Measurements from ENCODE around the gene LRP5. TPM values are rescaled to one million over a fixed set of nuclear protein-coding genes. Genes with fewer than 3 reads are reported as not detected.

Gene LRP5
- total RNA-seq, 1 experiment from 2014 or later = 0.07 TPM

- no peak overlapping the region for H3K27ac ChIP-seq (ENCODE audit: low read length)
- no peaks in the 10 kb centered on the region for H3K9me2 ChIP-seq (replicated peaks; ENCODE audit: insufficient read depth, low read length)
- H3K27me3 ChIP-seq (ENCODE audit: low read length) = no peaks in the 10 kb centered on the region
- peaks cover 4% of the 10 kb centered on the region; the same call in 1 of the 2 replicates for H3K4me1 ChIP-seq (ENCODE audit: low read length)
- DNase-seq = no peak
- H3K4me2 ChIP-seq (ENCODE audit: low read depth, low read length, poor library complexity, severe bottlenecking) = no peak overlapping the region
- H3K9ac ChIP-seq (ENCODE audit: low read length) = no peak overlapping the region
- no peak overlapping the region for H2AFZ ChIP-seq (ENCODE audit: low read length)
- H3K9me3 ChIP-seq (ENCODE audit: low read length) = no peaks in the 10 kb centered on the region
- H3K4me3 ChIP-seq (ENCODE audit: low read length) = no peak overlapping the region
- no peaks in the 10 kb centered on the region for H3K36me3 ChIP-seq (ENCODE audit: insufficient read depth, low read length)
- H4K20me1 ChIP-seq (ENCODE audit: insufficient read depth, low read depth, low read length) = no peaks in the 10 kb centered on the region
- no peaks in the 10 kb centered on the region for H3K79me2 ChIP-seq (ENCODE audit: low read length)
These were observed 37.3 kb downstream of the LRP5 start for GRCh38 chr11:68349461-68350249.

DNA sequence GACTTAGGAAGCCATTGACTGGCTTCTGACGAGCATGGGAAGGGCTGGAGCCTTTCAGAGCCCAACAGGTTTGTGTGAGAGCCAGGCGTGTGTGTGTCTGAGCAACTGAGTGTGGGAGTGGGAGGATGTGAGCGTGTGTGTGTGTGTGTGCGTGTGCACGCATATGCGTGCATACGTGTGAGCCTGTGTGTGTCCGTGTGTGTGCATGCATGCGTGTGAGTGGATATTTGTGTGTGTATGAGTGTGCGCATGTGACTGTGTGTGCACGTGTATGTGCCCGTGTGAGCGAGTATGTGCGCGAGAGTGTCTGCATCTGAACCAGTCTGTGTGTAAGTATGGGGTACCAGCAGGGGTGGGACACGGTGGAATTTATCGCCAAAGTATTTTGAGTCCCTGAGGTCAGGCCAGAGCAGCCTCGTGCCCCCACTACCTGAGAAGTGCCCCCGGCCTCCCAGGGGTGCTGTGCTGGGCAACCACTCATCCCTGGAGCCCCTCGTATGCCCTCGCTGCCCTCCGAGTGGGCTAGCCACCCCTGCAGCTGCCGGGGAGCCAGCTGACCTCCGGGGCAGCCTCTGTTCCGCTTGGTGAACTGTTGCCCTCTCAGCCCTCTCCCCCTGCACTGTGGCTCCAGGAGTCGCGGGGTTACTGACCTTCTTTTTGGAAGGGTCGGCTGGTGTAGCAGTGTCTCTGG, 38.5 kb downstream of the LRP5 start:
- no peak for DNase-seq

GRCh38 chr11:68351450-68352275, 39.3 kb downstream of the LRP5 start:
- Histone ChIP-seq H3K9me2 (replicated peaks; ENCODE audit: insufficient read depth, low read length) (no peaks in the 10 kb centered on the region), H4K20me1 (ENCODE audit: insufficient read depth, low read depth, low read length) (no peaks in the 10 kb centered on the region), H3K27ac (ENCODE audit: low read length) (no peak overlapping the region), H3K4me2 (ENCODE audit: low read depth, low read length, poor library complexity, severe bottlenecking) (no peak overlapping the region), H3K9ac (ENCODE audit: low read length) (no peak overlapping the region), H3K9me3 (ENCODE audit: low read length) (no peaks in the 10 kb centered on the region), H3K27me3 (ENCODE audit: low read length) (no peaks in the 10 kb centered on the region), H3K4me3 (ENCODE audit: low read length) (no peak overlapping the region), H3K36me3 (ENCODE audit: insufficient read depth, low read length) (no peaks in the 10 kb centered on the region), H3K79me2 (ENCODE audit: low read length) (no peaks in the 10 kb centered on the region), H3K4me1 (ENCODE audit: low read length) (peaks cover 4% of the 10 kb centered on the region; the same call in 1 of the 2 replicates), H2AFZ (ENCODE audit: low read length) (no peak overlapping the region)
- no peak for DNase-seq

More for the DNA sequence above, 38.5 kb downstream of the LRP5 start:
- H3K4me3 ChIP-seq (ENCODE audit: low read length) = no peak overlapping the region
- H3K9me2 ChIP-seq (replicated peaks; ENCODE audit: insufficient read depth, low read length) = no peaks in the 10 kb centered on the region
- no peaks in the 10 kb centered on the region for H3K36me3 ChIP-seq (ENCODE audit: insufficient read depth, low read length)
- H3K27ac ChIP-seq (ENCODE audit: low read length) = no peak overlapping the region
- H2AFZ ChIP-seq (ENCODE audit: low read length) = no peak overlapping the region
- H3K27me3 ChIP-seq (ENCODE audit: low read length) = no peaks in the 10 kb centered on the region
- peaks cover 4% of the 10 kb centered on the region; the same call in 1 of the 2 replicates for H3K4me1 ChIP-seq (ENCODE audit: low read length)
- H3K79me2 ChIP-seq (ENCODE audit: low read length) = no peaks in the 10 kb centered on the region
- H3K4me2 ChIP-seq (ENCODE audit: low read depth, low read length, poor library complexity, severe bottlenecking) = no peak overlapping the region
- H3K9me3 ChIP-seq (ENCODE audit: low read length) = no peaks in the 10 kb centered on the region
- H3K9ac ChIP-seq (ENCODE audit: low read length) = no peak overlapping the region
- no peaks in the 10 kb centered on the region for H4K20me1 ChIP-seq (ENCODE audit: insufficient read depth, low read depth, low read length)

- Histone ChIP-seq H3K27ac (ENCODE audit: low read length) (no peak overlapping the region), H3K4me1 (ENCODE audit: low read length) (peaks cover 4% of the 10 kb centered on the region; the same call in 1 of the 2 replicates), H3K9me3 (ENCODE audit: low read length) (no peaks in the 10 kb centered on the region), H3K9ac (ENCODE audit: low read length) (no peak overlapping the region), H3K9me2 (replicated peaks; ENCODE audit: insufficient read depth, low read length) (no peaks in the 10 kb centered on the region), H3K79me2 (ENCODE audit: low read length) (no peaks in the 10 kb centered on the region), H3K4me2 (ENCODE audit: low read depth, low read length, poor library complexity, severe bottlenecking) (no peak overlapping the region), H4K20me1 (ENCODE audit: insufficient read depth, low read depth, low read length) (no peaks in the 10 kb centered on the region), H3K27me3 (ENCODE audit: low read length) (no peaks in the 10 kb centered on the region), H3K36me3 (ENCODE audit: insufficient read depth, low read length) (no peaks in the 10 kb centered on the region), H3K4me3 (ENCODE audit: low read length) (no peak overlapping the region), H2AFZ (ENCODE audit: low read length) (no peak overlapping the region)
- no peak for DNase-seq
These were observed 40.2 kb downstream of the LRP5 start for GRCh38 chr11:68352591-68352990.

GRCh38 chr11:68353118-68353517, 40.7 kb downstream of the LRP5 start:
- DNase-seq = no peak
- H3K4me3 ChIP-seq (ENCODE audit: low read length) = no peak overlapping the region
- no peak overlapping the region for H3K9ac ChIP-seq (ENCODE audit: low read length)
- no peaks in the 10 kb centered on the region for H3K27me3 ChIP-seq (ENCODE audit: low read length)
- H3K4me1 ChIP-seq (ENCODE audit: low read length) = peaks cover 4% of the 10 kb centered on the region; the same call in 1 of the 2 replicates
- H2AFZ ChIP-seq (ENCODE audit: low read length) = no peak overlapping the region
- no peaks in the 10 kb centered on the region for H3K36me3 ChIP-seq (ENCODE audit: insufficient read depth, low read length)
- H3K4me2 ChIP-seq (ENCODE audit: low read depth, low read length, poor library complexity, severe bottlenecking) = no peak overlapping the region
- H3K27ac ChIP-seq (ENCODE audit: low read length) = no peak overlapping the region
- no peaks in the 10 kb centered on the region for H3K9me2 ChIP-seq (replicated peaks; ENCODE audit: insufficient read depth, low read length)
- H4K20me1 ChIP-seq (ENCODE audit: insufficient read depth, low read depth, low read length) = no peaks in the 10 kb centered on the region
- no peaks in the 10 kb centered on the region for H3K9me3 ChIP-seq (ENCODE audit: low read length)
- H3K79me2 ChIP-seq (ENCODE audit: low read length) = no peaks in the 10 kb centered on the region

- H3K36me3 ChIP-seq (ENCODE audit: insufficient read depth, low read length) = no peaks in the 10 kb centered on the region
- no peak overlapping the region for H3K27ac ChIP-seq (ENCODE audit: low read length)
- no peaks in the 10 kb centered on the region for H3K9me2 ChIP-seq (replicated peaks; ENCODE audit: insufficient read depth, low read length)
- no peak overlapping the region for H3K4me2 ChIP-seq (ENCODE audit: low read depth, low read length, poor library complexity, severe bottlenecking)
- no peaks in the 10 kb centered on the region for H4K20me1 ChIP-seq (ENCODE audit: insufficient read depth, low read depth, low read length)
- H3K9ac ChIP-seq (ENCODE audit: low read length) = no peak overlapping the region
- H3K27me3 ChIP-seq (ENCODE audit: low read length) = no peaks in the 10 kb centered on the region
- no peaks in the 10 kb centered on the region for H3K79me2 ChIP-seq (ENCODE audit: low read length)
- H2AFZ ChIP-seq (ENCODE audit: low read length) = no peak overlapping the region
- H3K4me1 ChIP-seq (ENCODE audit: low read length) = peaks cover 4% of the 10 kb centered on the region; the same call in 1 of the 2 replicates
- no peak overlapping the region for H3K4me3 ChIP-seq (ENCODE audit: low read length)
- DNase-seq = no peak
- no peaks in the 10 kb centered on the region for H3K9me3 ChIP-seq (ENCODE audit: low read length)
These were observed 41.3 kb downstream of the LRP5 start for GRCh38 chr11:68353669-68354068.

DNA sequence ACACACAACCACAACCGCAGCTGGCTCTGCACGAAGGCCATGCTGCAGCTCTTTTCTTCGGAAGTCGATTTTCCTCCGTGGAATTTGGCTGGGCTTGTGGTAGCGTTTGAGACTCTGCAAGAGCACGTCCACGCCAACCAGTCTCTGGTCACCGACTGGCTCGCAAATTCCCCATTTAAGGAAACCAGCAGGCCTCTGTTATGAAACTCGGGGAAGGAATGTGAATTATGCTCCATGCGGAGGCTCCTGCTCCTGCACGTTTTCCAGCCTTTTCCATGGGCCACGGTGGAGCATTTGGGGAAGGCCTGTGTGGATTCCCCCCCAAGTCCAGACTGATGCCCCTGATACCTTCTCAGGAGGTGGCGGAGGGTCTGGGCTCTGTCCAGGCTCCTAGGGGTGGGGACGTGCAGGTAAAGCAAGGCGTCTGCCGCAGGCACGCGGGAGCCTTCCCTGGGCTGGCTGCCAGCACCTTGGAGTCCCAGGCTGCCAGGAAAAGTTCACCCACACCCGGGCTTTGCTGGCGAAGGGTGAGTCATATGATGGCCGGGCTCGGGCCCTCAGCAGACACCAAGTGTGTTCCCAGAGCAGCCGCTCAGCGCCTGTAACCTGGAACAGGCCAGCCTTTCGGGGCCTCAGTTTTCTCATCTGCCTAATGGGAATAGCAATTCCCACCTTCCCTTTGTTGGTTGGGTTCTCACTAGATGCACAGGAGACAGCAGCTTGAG, 41.9 kb downstream of the LRP5 start:
- Histone ChIP-seq H3K4me1 (ENCODE audit: low read length) (peaks cover 4% of the 10 kb centered on the region; the same call in 1 of the 2 replicates), H3K9ac (ENCODE audit: low read length) (no peak overlapping the region), H3K9me2 (replicated peaks; ENCODE audit: insufficient read depth, low read length) (no peaks in the 10 kb centered on the region), H3K36me3 (ENCODE audit: insufficient read depth, low read length) (no peaks in the 10 kb centered on the region), H2AFZ (ENCODE audit: low read length) (no peak overlapping the region), H3K9me3 (ENCODE audit: low read length) (no peaks in the 10 kb centered on the region), H3K27me3 (ENCODE audit: low read length) (no peaks in the 10 kb centered on the region), H4K20me1 (ENCODE audit: insufficient read depth, low read depth, low read length) (no peaks in the 10 kb centered on the region), H3K27ac (ENCODE audit: low read length) (no peak overlapping the region), H3K79me2 (ENCODE audit: low read length) (no peaks in the 10 kb centered on the region), H3K4me3 (ENCODE audit: low read length) (no peak overlapping the region), H3K4me2 (ENCODE audit: low read depth, low read length, poor library complexity, severe bottlenecking) (no peak overlapping the region)
- DNase-seq = no peak

All from Karpas-422 (cell line).